ENCODE measurements around the gene SLC37A4. TPM values are rescaled to one million over a fixed set of nuclear protein-coding genes. Genes with fewer than 3 reads are reported as not detected.
A peak's percentile ranks its signal among the peaks of the same experiment; 100 is the strongest.

SLC37A4 gene
- total and polyA plus RNA-seq, 2 of the 13 experiments (the other 11 are each of a cell fraction or from before 2014, with no cell fraction given) = 43.0 to 56.1 TPM

DNA sequence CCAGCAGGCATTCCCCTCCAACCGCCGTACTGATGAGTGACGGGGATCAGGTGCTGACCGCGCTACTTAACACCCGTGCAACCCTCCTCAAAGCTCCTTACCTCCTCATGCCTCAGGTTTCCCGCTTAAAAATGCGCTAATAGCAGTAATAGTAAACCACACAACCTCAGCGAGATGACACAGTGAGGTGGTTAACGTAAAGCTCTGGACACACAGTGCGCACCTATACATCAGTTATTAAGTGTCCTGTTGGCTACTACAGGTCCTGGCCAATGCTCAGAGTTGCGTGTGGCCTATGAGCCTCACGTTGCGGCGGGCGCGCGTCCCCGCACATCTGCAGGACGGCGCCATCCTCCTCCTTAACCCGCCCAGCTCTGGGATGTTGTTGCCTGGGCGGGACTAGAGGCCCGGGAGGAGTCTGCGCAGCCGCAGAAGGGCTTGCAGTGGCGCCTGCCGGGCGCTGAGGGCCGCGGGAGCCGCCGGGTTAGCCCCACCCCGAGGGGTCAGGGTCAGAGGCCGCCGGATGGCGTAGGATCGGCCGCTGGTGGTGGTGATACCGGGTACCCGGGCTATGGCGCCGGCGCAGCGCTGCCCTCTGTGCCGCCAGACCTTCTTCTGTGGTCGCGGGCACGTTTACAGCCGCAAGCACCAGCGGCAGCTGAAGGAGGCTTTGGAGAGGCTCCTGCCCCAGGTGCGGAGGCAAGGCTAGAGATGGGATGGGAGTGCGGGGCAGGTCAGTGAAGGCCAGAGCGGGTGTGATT lies 32.9 kb downstream of the SLC37A4 start, which contains the start of gene CENATAC (continued):
- TF ChIP-seq ZNF232 (CRISPR knock-in tag; IDR thresholded peaks at IDR 0.05; ENCODE audit: borderline replicate concordance) = peak; percentile 45; the same call in 1 of the 2 replicates
- TF ChIP-seq ZNF776 (CRISPR knock-in tag; IDR thresholded peaks at IDR 0.05) = no peak; the same call in 1 of the 2 replicates
- TF ChIP-seq POLR2AphosphoS5 (IDR thresholded peaks at IDR 0.05; ENCODE audit: low read depth, low read length) = peak; percentile 92
- TF ChIP-seq, protein P1, sequence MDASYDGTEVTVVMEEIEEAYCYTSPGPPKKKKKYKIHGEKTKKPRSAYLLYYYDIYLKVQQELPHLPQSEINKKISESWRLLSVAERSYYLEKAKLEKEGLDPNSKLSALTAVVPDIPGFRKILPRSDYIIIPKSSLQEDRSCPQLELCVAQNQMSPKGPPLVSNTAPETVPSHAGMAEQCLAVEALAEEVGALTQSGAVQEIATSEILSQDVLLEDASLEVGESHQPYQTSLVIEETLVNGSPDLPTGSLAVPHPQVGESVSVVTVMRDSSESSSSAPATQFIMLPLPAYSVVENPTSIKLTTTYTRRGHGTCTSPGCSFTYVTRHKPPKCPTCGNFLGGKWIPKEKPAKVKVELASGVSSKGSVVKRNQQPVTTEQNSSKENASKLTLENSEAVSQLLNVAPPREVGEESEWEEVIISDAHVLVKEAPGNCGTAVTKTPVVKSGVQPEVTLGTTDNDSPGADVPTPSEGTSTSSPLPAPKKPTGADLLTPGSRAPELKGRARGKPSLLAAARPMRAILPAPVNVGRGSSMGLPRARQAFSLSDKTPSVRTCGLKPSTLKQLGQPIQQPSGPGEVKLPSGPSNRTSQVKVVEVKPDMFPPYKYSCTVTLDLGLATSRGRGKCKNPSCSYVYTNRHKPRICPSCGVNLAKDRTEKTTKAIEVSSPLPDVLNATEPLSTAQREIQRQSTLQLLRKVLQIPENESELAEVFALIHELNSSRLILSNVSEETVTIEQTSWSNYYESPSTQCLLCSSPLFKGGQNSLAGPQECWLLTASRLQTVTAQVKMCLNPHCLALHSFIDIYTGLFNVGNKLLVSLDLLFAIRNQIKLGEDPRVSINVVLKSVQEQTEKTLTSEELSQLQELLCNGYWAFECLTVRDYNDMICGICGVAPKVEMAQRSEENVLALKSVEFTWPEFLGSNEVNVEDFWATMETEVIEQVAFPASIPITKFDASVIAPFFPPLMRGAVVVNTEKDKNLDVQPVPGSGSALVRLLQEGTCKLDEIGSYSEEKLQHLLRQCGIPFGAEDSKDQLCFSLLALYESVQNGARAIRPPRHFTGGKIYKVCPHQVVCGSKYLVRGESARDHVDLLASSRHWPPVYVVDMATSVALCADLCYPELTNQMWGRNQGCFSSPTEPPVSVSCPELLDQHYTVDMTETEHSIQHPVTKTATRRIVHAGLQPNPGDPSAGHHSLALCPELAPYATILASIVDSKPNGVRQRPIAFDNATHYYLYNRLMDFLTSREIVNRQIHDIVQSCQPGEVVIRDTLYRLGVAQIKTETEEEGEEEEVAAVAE (CRISPR knock-in tag; IDR thresholded peaks at IDR 0.05; ENCODE audit: borderline replicate concordance) = peak; percentile 44; the same call in 1 of the 2 replicates
- peak; percentile 80 for TF ChIP-seq ZNF121 (CRISPR knock-in tag; IDR thresholded peaks at IDR 0.05)
- TF ChIP-seq, protein P2, sequence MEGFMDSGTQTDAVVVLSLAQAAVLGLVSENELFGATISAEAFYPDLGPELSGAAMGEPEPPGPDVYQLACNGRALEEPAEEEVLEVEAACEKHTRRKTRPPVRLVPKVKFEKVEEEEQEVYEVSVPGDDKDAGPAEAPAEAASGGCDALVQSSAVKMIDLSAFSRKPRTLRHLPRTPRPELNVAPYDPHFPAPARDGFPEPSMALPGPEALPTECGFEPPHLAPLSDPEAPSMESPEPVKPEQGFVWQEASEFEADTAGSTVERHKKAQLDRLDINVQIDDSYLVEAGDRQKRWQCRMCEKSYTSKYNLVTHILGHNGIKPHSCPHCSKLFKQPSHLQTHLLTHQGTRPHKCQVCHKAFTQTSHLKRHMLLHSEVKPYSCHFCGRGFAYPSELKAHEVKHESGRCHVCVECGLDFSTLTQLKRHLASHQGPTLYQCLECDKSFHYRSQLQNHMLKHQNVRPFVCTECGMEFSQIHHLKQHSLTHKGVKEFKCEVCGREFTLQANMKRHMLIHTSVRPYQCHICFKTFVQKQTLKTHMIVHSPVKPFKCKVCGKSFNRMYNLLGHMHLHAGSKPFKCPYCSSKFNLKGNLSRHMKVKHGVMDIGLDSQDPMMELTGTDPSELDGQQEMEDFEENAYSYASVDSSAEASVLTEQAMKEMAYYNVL (CRISPR knock-in tag; IDR thresholded peaks at IDR 0.05; ENCODE audit: borderline replicate concordance) = no peak
- 0 out of 2 replicates have a peak, but pooled peaks have one; percentile 36 for TF ChIP-seq SAFB2 (CRISPR knock-in tag; IDR thresholded peaks at IDR 0.05; ENCODE audit: borderline replicate concordance, low read depth)
- no peak for TF ChIP-seq NFRKB (IDR thresholded peaks at IDR 0.05)
- peak; percentile 84; the same call in 1 of the 2 replicates for TF ChIP-seq TAF1 (CRISPR knock-in tag; IDR thresholded peaks at IDR 0.05)
- TF ChIP-seq, protein P3, sequence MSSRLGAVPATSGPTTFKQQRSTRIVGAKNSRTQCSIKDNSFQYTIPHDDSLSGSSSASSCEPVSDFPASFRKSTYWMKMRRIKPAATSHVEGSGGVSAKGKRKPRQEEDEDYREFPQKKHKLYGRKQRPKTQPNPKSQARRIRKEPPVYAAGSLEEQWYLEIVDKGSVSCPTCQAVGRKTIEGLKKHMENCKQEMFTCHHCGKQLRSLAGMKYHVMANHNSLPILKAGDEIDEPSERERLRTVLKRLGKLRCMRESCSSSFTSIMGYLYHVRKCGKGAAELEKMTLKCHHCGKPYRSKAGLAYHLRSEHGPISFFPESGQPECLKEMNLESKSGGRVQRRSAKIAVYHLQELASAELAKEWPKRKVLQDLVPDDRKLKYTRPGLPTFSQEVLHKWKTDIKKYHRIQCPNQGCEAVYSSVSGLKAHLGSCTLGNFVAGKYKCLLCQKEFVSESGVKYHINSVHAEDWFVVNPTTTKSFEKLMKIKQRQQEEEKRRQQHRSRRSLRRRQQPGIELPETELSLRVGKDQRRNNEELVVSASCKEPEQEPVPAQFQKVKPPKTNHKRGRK (CRISPR knock-in tag; IDR thresholded peaks at IDR 0.05) = no peak
- no peak for TF ChIP-seq TBX3 (IDR thresholded peaks at IDR 0.05; ENCODE audit: borderline replicate concordance)
- TF ChIP-seq REXO4 (CRISPR knock-in tag; IDR thresholded peaks at IDR 0.05; ENCODE audit: borderline replicate concordance) = no peak
- no peak for TF ChIP-seq ZNF660 (CRISPR knock-in tag; IDR thresholded peaks at IDR 0.05; ENCODE audit: borderline replicate concordance, low read depth)
- TF ChIP-seq ZNF331 (CRISPR knock-in tag; IDR thresholded peaks at IDR 0.05) = no peak
- TF ChIP-seq, protein P4, sequence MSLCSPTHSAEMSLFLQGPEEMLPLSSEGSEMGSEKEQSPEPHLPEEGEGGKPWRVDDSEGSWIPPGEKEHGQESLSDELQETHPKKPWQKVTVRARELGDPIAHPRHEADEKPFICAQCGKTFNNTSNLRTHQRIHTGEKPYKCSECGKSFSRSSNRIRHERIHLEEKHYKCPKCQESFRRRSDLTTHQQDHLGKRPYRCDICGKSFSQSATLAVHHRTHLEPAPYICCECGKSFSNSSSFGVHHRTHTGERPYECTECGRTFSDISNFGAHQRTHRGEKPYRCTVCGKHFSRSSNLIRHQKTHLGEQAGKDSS (CRISPR knock-in tag; IDR thresholded peaks at IDR 0.05; ENCODE audit: borderline replicate concordance, low read depth) = no peak; the same call in 1 of the 2 replicates
- no peak for TF ChIP-seq U2AF2 (IDR thresholded peaks at IDR 0.05; ENCODE audit: low read depth, low read length)
- TF ChIP-seq SOX6 (IDR thresholded peaks at IDR 0.05) = no peak
- peak; percentile 71; the same call in 1 of the 2 replicates for TF ChIP-seq SOX6 (CRISPR knock-in tag; IDR thresholded peaks at IDR 0.05)
- no peak for TF ChIP-seq ZNF33A (CRISPR knock-in tag; IDR thresholded peaks at IDR 0.05; ENCODE audit: borderline replicate concordance)
- no peak for TF ChIP-seq ZNF543 (CRISPR knock-in tag; IDR thresholded peaks at IDR 0.05)

All from HepG2 (cell line).